ENCODE measurements around the gene ATOX1.

ATOX1 gene

DNA sequence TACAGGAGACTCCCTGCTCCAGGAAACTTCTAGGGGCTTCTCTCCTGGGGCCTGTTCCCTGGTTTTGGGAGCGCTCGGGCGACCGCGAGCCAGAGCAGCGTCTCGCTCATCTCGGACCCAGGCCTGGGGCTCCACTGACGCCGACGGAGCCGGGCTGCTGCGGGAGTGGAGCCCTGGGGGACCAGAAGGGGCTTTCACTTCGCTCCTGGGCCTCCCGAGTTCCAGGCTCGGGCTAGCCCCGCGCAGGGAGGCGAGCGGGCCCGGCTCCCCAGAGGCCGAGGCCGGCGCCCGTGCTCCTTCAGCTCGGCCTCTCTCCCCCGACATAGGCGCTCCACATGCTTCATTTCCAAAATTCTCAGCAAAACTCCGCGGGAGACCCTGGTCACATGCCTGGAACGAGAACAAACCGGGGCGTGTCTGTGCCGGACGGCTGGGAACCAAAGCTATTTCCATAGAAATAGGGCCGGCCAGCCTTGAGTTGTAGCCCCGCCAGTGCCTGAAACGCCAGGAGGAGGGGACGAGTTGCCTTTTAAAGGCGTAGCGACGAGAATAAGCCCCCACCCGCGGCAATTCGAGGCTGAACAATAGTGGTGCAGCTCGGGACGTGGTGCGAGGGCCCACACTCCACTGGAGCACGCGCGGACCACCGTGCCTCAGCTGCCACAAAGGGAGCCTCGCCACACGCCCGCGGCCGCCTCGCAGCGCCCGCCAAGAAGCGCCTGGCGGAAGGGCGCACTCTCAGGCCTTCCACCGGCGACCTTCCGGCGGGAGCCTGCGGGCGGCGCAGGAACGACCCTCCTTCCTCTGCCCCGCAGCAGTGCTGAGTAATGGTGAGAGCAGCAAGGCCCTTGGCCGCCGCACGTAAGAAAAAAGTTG, 12.2 kb upstream of the ATOX1 start (continued):
- TF ChIP-seq, protein P1, sequence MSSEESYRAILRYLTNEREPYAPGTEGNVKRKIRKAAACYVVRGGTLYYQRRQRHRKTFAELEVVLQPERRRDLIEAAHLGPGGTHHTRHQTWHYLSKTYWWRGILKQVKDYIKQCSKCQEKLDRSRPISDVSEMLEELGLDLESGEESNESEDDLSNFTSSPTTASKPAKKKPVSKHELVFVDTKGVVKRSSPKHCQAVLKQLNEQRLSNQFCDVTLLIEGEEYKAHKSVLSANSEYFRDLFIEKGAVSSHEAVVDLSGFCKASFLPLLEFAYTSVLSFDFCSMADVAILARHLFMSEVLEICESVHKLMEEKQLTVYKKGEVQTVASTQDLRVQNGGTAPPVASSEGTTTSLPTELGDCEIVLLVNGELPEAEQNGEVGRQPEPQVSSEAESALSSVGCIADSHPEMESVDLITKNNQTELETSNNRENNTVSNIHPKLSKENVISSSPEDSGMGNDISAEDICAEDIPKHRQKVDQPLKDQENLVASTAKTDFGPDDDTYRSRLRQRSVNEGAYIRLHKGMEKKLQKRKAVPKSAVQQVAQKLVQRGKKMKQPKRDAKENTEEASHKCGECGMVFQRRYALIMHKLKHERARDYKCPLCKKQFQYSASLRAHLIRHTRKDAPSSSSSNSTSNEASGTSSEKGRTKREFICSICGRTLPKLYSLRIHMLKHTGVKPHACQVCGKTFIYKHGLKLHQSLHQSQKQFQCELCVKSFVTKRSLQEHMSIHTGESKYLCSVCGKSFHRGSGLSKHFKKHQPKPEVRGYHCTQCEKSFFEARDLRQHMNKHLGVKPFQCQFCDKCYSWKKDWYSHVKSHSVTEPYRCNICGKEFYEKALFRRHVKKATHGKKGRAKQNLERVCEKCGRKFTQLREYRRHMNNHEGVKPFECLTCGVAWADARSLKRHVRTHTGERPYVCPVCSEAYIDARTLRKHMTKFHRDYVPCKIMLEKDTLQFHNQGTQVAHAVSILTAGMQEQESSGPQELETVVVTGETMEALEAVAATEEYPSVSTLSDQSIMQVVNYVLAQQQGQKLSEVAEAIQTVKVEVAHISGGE (tag by site-specific recombination; conservative IDR thresholded peaks at IDR 0.05; ENCODE audit: low read depth), result peak; percentile 80
- no peak for TF ChIP-seq PRDM1 (tag by site-specific recombination; IDR thresholded peaks at IDR 0.05)

DNA sequence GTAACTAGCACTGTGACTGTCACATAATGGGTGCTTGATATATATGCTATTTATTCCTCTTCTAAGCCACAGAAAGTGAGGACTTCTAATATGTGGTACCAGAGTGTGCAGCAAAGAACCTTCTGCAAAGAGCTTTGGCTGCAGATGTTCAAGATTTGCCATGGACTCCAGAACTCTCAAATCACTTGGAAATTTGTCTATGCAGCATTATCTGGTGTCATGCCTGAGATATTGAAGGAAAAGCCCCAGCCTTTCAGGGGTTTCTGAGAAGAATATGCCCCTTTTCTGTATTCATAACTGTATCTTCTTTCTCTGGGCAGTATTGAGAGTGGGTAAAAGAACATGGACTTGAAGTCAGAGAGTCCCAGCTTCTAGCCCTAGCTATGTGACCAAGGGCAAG, 8.5 kb upstream of the ATOX1 start:
- no peaks in the 10 kb centered on the region for H3K9me3 ChIP-seq (ENCODE audit: control insufficient read depth, insufficient read depth, low read depth, low read length)
- H3K4me1 ChIP-seq (ENCODE audit: control insufficient read depth, insufficient read depth, low read length), result 0 out of 2 replicates have a peak, but pooled peaks cover 3% of the 10 kb centered on the region
- CTCF ChIA-PET, result interaction anchor here (0.8 kb wide), 1 partner anchor 25 kb away, joined by 3 read pairs; no protein-coding TSS in a partner anchor
- no peaks in the 10 kb centered on the region for H3K36me3 ChIP-seq (ENCODE audit: control insufficient read depth in 2 of 2, insufficient read depth in 1 of 2, low read length in 2 of 2)
- H3K4me3 ChIP-seq (ENCODE audit: low read depth, low read length), result no peak overlapping the region
- H3K27ac ChIP-seq (ENCODE audit: extremely low read depth, low read depth, low read length), result no peak overlapping the region
- POLR2A ChIA-PET, result no interaction called here
- TF ChIP-seq ZNF629 (tag by site-specific recombination; IDR thresholded peaks at IDR 0.05) (no peak), ZSCAN16 (tag by site-specific recombination; IDR thresholded peaks at IDR 0.05) (no peak), ZNF701 (tag by site-specific recombination; IDR thresholded peaks at IDR 0.05) (no peak), ZNF843 (tag by site-specific recombination; IDR thresholded peaks at IDR 0.05) (no peak), ZSCAN30 (tag by site-specific recombination; IDR thresholded peaks at IDR 0.05) (no peak), ZNF785 (tag by site-specific recombination; IDR thresholded peaks at IDR 0.05) (no peak), ZBTB1 (tag by site-specific recombination; IDR thresholded peaks at IDR 0.05) (no peak)

DNA sequence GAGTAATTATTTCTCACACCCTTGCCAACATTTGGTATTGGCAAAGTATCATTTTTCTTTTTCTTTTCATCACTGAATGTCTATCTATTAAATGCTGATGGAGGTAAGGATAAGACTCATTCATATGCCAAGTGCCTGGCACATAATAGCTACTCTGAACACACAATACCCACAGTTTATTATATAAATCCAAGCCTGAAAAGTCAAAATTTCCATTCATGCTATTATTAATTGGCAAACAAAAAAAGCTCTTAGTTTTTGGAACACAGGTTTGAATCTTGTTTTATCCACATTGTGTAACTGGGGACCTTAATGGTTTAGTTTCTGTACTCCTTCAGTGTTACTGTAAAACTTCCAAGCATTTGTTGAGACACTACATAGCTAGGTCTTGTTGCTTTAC, 6.4 kb upstream of the ATOX1 start:
- no peaks in the 10 kb centered on the region for H3K9me3 ChIP-seq (ENCODE audit: control insufficient read depth, insufficient read depth, low read depth, low read length)
- H3K4me3 ChIP-seq (ENCODE audit: low read depth, low read length), result no peak overlapping the region
- TF ChIP-seq WT1 (tag by site-specific recombination; IDR thresholded peaks at IDR 0.05) (no peak), ZNF660 (tag by site-specific recombination; IDR thresholded peaks at IDR 0.05) (no peak), ZNF521 (tag by site-specific recombination; IDR thresholded peaks at IDR 0.05) (no peak), ZNF792 (tag by site-specific recombination; IDR thresholded peaks at IDR 0.05) (no peak), SCRT2 (tag by site-specific recombination; IDR thresholded peaks at IDR 0.05) (no peak), GLI2 (tag by site-specific recombination; IDR thresholded peaks at IDR 0.05; ENCODE audit: borderline replicate concordance, low read depth) (no peak), ZNF621 (tag by site-specific recombination; IDR thresholded peaks at IDR 0.05) (no peak), ZNF292 (tag by site-specific recombination; IDR thresholded peaks at IDR 0.05; ENCODE audit: borderline replicate concordance, low read depth) (no peak), ZBTB8A (tag by site-specific recombination; IDR thresholded peaks at IDR 0.05) (no peak), BCL11B (tag by site-specific recombination; IDR thresholded peaks at IDR 0.05; ENCODE audit: low read depth) (no peak), ZNF843 (tag by site-specific recombination; IDR thresholded peaks at IDR 0.05) (no peak), MZF1 (tag by site-specific recombination; IDR thresholded peaks at IDR 0.05; ENCODE audit: borderline replicate concordance) (no peak)
- TF ChIP-seq, protein P2, sequence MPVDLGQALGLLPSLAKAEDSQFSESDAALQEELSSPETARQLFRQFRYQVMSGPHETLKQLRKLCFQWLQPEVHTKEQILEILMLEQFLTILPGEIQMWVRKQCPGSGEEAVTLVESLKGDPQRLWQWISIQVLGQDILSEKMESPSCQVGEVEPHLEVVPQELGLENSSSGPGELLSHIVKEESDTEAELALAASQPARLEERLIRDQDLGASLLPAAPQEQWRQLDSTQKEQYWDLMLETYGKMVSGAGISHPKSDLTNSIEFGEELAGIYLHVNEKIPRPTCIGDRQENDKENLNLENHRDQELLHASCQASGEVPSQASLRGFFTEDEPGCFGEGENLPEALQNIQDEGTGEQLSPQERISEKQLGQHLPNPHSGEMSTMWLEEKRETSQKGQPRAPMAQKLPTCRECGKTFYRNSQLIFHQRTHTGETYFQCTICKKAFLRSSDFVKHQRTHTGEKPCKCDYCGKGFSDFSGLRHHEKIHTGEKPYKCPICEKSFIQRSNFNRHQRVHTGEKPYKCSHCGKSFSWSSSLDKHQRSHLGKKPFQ (tag by site-specific recombination; IDR thresholded peaks at IDR 0.05), result no peak
- TF ChIP-seq, protein P3, sequence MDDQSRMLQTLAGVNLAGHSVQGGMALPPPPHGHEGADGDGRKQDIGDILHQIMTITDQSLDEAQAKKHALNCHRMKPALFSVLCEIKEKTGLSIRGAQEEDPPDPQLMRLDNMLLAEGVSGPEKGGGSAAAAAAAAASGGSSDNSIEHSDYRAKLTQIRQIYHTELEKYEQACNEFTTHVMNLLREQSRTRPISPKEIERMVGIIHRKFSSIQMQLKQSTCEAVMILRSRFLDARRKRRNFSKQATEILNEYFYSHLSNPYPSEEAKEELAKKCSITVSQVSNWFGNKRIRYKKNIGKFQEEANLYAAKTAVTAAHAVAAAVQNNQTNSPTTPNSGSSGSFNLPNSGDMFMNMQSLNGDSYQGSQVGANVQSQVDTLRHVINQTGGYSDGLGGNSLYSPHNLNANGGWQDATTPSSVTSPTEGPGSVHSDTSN (CRISPR knock-in tag; IDR thresholded peaks at IDR 0.05), result no peak
- no peaks in the 10 kb centered on the region for H3K4me1 ChIP-seq (ENCODE audit: control insufficient read depth, insufficient read depth, low read length)
- no peaks in the 10 kb centered on the region for H3K36me3 ChIP-seq (ENCODE audit: control insufficient read depth in 2 of 2, insufficient read depth in 1 of 2, low read length in 2 of 2)
- CTCF ChIA-PET, result interaction anchor here (0.6 to 1.1 kb wide), 3 partner anchors 10 to 113 kb away, joined by 3 to 4 read pairs (median 3); no protein-coding TSS in a partner anchor
- POLR2A ChIA-PET, result no interaction called here
- H3K27ac ChIP-seq (ENCODE audit: extremely low read depth, low read depth, low read length), result no peak overlapping the region
